GM19468 (cell line): ENCODE data around the gene MBLAC1.

Experiments used
- ATAC-seq: cut with Tn5 transposase; IDR thresholded peaks from one replicate; pipeline ENCODE4 v1.9.1; 2021; ENCODE audit warnings: mild to moderate bottlenecking, moderate library complexity, moderate number of reproducible peaks; ENCODE audit not compliant: unreplicated experiment; ENCODE audit errors: extremely low read depth

The MBLAC1 gene, protein sequence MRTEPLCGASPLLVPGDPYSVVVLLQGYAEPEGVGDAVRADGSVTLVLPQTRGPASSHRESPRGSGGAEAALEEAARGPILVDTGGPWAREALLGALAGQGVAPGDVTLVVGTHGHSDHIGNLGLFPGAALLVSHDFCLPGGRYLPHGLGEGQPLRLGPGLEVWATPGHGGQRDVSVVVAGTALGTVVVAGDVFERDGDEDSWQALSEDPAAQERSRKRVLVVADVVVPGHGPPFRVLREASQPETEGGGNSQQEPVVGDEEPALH

DNA sequence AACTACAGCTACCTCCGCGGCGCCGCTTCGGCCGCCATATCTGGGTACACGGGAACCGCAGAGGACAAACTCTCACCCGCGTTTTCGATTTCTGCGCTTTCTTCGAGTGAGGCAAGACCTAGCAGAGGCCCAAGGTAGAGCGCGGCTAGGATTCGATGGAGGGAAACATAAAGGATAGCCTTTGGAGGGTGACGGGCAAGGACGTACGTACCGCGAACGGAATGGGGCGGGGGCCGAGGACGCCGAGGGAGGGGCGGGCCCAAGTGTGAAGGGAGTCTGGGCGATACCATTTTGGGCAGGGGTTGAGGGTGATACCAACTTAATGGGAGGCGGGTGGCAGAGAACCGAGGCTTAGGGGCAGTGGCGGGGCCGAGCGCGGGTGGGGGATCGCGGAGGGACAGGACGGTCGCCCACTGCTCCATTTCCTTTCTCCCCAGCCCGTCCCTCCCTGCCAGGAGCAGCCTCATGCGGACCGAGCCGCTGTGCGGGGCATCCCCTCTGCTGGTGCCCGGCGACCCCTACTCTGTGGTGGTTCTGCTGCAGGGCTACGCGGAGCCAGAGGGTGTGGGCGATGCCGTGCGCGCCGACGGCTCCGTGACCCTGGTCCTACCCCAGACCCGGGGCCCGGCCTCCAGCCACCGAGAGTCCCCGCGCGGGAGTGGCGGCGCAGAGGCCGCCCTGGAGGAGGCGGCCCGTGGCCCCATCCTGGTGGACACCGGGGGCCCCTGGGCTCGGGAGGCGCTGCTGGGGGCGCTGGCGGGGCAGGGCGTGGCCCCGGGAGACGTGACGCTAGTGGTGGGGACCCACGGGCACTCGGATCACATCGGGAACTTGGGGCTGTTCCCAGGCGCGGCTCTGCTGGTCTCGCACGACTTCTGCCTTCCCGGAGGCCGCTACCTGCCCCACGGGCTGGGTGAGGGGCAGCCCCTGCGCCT is at the start of gene MBLAC1:
Gene MBLAC1 (plus strand): TSS at position 37 of the 935 bp plus-strand sequence. CDS start 429 bp downstream, at position 466.
- ATAC-seq: peak; percentile 11

DNA sequence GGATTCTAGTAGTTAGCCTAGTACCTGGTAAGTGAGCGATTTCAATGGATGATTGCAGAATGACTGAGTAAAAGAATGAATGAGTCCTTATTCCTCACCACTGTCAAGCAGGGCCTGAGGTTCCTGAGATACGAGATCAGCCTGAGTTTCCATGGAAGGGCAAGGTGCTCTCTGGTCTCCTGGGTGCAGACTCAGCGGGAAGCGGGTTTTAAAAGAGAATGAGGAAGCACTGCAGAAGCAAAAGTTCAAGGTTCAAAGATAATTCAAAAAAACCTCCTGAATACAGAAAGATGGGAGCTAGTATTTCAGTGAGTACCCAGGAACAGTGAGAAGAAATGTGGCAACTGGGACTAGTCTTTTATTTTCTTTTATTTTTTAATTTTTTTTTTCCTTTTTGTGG is 49.6 kb upstream of the MBLAC1 start:
- ATAC-seq: no peak

DNA sequence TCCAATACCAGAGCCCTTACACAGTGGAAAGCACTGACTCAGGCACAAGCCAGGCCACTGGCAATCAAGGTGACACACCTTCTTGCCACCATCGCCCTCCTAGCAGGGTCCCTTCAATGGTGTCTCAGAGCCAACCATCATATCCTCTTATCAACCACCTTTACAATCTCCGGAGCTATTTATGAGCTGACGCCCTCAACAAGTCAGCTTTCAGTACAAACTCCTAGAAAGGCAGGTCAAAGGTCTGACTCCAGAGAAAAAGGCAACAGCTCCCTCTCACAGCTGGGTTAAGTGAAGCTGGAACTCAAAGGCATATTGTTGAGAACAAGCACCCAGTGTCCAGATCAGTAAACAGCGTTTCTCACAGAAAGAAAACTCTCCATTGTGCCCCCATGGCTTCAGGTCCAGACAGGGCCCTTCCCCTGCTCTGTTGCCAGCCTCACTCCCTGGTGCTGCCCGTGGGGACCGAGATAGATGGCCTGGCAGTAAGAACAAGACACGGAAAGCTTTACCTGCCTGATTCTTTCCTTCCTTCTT is 47.7 kb upstream of the MBLAC1 start:
- no peak for ATAC-seq

DNA sequence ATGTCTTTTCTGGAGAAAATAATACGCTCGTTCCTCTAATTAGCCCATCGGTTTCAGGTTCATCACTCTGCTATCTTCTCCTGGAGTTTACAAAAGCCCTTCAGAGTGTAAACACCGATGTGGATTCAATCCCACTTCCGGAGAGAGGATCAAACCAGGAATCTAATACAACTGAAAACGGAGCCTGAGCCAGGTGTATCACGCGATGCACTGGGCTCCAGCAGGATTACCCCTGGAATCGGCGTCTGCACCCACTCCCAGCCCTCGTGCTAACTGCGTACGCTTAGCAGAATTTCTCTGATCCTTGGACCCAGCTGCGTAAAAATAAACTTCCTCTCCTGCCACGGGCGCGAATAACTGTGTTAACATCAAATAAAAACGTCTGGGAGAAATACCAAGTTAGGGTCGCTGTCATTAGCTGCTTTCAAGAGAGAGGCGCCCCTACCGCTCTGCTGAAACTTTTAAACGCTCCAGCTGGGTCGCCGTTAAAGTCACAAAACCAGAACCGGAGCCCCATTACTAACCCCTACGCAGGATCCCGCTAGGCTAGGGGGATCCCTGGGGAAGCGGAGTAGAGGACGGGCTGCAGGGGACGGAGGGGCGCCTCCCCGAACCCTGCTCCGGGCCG is 45.7 kb upstream of the MBLAC1 start:
- ATAC-seq: no peak

DNA sequence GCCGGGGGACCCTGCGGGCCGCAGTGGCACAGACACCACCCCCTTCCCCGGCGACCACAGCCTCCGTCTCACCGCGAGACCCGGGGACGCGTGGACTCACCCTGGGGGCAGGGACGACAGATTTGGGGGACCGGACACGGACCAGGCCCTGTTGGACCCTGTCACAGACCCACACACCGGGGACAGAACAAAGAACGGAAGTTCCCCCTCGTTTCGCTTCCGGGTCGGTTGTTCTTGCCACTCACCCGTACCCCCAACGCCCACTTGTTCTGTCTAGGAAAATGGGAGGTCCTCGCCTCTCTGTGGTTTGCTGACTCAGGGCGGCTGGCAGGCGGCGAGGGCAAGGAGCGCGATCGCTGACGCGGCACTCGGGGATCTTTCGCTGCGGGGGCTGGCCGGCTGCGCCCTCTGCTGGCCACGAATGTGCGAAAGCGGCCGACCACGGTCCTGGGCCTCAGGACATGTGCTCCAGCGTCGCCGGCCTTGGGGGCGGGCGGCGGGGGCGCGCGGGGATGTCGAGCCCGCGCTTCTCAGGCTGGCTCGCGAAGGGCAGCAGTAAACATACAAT is 45.1 kb upstream of the MBLAC1 start, which contains the start of gene ZNF3:
Gene ZNF3 (minus strand): TSS at position 189 of the 568 bp plus-strand sequence. CDS start 4,366 bp downstream, outside the sequence.
- peak; percentile 63 for ATAC-seq

DNA sequence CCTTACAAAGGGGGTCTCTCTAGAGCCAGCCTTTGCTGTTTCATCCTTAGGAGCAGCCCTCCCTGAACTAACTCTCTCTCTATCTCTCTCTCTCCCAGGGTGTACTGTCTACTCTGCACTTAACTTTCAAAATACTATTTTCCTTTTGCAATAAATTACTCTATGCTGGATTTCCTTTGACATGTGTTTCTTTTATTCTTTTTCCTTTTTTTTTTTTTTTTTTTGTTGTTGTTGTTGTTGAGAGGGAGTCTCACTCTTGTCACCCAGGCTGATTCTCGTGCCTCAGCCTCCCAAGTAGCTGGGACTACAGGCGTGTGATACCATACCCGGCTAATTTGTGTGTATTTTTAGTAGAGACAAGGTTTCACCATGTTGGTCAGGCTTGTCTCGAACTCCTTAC is 43.8 kb upstream of the MBLAC1 start:
- ATAC-seq: no peak

DNA sequence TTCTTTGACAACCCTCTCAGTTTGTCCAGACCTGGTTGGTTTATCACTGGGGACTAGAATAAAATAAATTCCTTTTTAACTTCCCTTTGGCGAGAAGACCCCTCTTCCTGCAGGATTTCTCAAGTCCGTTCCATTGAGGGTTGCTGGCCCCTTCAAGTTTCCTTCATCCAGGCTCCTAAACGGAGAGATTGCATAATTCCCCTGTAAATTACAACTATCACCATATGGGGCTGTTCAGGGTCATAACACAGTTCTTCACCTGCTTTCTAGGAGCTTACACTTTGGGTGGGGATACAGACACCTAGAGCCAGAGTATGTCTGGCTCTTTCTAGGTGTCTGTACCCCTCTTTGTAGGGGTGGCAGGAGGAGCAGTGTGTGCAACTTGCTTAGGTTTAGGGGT is 41.3 kb upstream of the MBLAC1 start:
- no peak for ATAC-seq

DNA sequence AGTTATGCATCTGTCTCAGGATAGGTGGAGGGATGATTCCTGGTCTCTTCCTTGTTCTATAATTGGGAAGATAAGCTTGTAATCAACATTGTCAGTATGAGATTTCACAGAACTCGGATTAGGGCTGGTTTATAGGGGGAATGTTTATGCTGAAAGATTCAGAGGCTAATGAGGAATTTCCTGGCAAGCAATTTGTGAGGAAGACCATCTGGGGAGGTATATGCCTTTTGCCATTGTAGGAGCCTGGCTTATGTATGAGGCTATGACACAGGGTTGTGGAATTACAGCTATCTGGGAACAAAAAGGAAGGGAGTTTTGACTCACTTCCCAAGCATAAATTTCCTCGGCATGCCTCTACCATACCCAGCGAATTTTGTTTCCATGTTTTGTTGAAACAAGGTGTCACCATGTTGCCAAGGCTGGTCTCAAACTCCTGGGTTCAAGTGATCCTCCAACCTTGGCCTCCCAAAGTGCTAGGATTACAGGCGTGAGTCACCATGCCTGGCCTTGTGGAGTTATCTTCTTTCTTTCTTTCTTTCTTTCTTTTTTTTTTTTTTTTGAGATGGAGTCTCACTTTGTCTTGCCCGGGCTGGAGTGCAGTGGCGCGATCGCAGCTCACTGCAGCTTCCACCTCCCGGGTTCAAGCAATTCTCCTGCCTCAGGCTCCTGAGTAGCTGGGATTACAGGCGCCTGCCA is 39.6 kb upstream of the MBLAC1 start:
- ATAC-seq: no peak

DNA sequence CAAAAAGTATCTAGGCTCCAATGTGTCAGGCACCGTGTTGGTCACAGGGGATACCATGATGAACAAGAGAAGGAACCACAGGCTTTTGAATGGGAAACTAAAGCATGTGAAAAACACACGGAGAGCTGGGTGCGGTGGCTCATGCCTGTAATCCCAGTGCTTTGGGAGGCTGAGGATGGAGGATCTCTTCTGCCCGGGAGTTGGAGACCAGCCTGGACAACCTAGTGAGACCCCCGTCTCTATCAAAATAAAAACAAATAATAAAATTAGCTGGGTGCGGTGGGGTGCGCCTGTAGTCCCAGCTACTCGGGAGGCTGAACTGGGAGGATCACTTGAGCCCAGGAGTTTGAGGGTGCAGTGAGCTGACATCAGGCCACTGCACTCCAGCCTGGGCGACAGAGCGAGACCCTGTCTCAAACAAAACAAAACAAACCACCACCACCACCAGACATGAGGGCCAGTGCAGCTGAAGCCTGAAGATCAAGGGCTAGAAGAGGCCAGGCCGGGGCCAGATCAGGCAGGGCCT is 38.6 kb upstream of the MBLAC1 start:
- ATAC-seq: no peak

DNA sequence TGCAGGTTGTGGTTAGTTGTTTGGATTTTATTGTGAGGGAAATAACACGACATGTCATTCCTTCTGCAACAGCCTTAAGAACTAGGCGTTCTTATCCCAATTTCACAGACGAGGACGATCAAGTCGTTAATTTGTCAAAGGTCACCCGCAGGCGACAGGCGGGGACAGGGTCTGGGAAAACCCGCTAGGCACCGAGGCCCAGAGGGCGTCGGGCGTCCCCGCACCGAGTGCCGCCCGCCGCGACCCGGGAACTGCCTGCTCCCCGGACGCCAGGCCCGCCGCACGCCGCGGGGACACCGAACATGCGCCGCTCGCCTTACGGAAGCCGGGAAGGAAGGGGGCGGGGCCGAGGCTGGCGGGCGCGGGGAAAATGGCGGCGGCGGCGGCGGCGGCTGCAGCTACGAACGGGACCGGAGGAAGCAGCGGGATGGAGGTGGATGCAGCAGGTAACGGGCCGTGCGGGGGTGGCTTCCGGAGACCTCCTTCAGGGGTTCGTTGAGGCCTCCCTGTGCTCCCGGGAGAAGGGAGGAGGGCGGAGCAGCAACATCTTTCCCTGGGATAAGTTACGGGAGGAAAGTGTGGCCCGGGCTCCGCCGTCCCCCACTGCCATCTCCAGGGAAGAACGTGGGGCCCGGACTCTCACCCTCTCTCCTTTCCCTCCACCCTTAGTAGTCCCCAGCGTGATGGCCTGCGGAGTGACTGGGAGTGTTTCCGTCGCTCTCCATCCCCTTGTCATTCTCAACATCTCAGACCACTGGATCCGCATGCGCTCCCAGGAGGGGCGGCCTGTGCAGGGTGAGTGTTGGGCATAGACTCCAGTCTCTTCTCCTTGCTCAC is 37.9 kb upstream of the MBLAC1 start, which contains the start of gene COPS6:
Gene COPS6 (plus strand): TSS at position 349 of the 837 bp plus-strand sequence. CDS start 22 bp downstream, at position 371.
- ATAC-seq: no peak

DNA sequence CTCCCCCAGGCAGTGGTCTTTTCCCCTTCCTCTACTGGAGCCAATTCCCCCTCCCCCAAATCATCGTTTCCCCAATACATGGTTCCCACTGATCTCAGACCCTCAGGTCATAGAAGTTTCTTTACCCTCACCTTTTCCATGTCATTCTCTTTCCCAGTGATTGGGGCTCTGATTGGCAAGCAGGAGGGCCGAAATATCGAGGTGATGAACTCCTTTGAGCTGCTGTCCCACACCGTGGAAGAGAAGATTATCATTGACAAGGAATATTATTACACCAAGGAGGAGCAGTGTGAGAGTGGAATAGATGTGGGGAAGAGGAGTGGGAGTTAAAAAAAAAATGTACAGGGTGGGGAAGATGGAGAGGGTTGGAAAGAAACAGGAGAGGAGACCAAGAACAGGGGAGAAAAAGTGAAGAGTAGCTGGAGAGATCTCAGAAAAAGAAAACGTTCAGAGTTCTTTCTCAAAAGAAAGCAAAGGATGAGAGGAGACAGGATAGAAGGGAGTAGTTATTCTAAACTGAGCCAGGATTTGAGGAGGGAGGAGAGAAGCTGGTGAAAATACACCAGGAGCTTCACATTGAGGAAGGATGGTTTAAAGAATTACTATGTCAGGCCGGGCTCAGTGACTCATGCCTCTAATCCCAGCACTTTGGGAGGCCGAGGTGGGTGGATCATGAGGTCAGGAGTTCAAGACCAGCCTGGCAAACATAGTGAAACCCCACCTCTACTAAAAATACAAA is 37.1 kb upstream of the MBLAC1 start:
- no peak for ATAC-seq

DNA sequence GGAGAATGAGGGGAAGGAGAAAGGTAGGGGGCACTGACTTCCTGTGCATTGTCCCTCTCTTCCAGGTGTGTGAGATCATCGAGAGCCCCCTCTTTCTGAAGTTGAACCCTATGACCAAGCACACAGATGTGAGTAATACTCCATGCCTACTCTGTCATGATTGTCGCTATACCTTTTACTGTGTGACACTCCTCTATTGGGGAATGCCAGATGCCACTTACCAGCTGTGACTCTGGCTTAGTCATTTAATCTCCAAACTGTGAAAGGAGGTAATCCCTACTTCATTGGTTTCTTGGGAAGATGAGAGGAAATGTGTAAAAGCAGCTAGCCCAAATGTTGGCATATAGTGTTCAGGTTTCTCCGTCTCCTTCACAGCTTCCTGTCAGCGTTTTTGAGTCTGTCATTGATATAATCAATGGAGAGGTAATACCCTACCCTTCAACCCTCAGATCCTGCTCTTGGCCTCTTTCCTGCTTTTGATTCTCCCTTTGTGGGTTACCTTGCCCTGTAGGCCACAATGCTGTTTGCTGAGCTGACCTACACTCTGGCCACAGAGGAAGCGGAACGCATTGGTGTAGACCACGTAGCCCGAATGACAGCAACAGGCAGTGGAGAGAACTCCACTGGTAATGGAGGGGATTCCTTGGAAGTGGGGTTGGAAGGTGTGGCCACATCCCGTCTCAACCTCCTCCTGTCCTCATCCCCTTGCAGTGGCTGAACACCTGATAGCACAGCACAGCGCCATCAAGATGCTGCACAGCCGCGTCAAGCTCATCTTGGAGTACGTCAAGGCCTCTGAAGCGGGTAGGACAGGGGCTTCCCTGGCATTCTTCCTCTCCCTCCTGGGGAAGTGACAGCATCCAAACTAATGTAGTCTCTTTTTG is 36.0 kb upstream of the MBLAC1 start:
- no peak for ATAC-seq

DNA sequence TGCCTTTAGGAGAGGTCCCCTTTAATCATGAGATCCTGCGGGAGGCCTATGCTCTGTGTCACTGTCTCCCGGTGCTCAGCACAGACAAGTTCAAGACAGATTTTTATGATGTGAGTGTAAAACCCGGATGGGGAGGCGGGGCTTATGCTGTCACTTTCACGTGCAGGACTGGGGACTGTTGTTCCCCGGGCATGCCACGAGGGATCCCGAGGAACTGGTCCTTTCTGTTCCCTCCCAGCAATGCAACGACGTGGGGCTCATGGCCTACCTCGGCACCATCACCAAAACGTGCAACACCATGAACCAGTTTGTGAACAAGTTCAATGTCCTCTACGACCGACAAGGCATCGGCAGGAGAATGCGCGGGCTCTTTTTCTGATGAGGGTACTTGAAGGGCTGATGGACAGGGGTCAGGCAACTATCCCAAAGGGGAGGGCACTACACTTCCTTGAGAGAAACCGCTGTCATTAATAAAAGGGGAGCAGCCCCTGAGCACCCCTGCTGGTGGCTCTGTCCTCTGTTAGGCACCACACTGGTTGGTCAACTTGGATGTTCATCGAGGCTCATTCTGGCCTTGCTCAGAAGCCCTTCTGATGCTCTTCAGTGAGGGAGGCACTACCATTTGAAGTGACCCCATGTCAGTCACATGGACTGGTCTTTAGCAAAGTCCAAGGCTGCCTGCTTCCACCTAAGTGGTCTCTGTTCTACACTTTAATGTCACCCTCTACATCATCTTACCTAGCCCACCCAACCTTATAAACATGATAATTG is 35.2 kb upstream of the MBLAC1 start:
- no peak for ATAC-seq

DNA sequence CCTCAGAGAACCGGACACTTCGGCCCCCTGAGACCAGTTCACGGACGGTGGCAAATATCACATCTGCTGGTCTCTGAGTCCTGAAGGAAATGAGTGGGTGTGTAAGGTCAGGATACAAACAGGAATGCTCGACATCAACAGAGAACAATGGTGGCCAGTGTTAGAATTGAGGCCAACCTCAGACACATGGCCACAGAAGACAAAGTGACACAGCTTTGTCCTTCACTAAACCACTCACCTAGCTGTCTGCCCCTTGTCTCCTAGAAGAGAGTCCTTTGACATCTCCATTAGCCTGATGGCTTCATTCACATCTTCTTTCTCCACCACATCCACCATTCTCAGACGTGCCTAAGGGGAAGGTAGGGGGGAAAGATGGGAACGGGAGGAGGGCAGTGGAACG is 33.7 kb upstream of the MBLAC1 start:
- ATAC-seq: no peak

DNA sequence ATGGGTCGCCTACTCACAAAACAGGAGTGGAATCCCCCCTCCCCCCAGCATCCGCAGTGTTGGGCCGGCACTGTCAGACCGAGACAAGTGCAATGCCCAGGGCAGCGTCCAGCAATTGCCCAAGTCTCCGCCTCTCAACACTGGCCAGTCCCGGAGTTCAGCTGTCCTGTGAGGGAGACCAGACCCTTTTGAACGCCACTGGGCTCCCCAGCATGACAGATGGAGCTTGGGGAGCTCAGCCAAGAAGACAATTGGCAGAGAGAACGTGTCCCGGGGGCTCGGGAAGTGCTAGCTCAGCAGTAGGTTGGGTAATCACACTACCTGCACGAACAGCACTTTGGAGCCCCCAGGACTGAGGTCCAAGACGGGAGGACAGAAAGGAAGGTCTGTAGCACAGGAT is 33.3 kb upstream of the MBLAC1 start:
- ATAC-seq: no peak

DNA sequence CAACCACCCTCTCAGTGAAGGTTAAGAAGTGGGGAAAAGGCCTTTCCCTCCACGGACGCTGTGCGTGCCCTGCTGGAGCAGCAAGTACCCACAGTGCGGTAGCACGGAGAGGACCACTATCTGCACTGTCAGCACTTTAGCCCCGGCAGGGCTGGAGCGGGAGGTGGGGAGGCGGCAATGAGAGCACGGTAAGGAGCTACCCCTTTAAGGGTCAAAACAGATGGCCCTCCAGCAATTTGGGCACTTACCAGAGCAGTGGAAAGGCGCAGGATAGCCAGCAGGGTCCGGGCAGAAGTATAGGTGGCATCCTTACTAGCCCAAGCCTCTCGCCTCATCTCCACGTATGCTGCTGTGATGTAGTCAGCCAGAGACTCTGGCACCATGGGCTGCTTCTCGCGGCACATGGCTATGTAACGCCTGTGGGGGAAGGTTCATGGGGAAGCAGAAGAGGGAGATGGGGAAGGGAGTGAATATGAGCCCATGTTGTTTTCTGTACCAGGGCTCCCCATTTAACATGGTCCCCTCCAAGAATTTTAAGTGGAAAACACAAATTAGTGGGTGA is 32.8 kb upstream of the MBLAC1 start:
- ATAC-seq: no peak
